ENCODE results near the gene AGAP1.
A peak's percentile ranks its signal among the peaks of the same experiment; 100 is the strongest.
"Not testable (repeated sequence)": the region's sequence is repeated elsewhere in the genome, so short reads cannot be mapped to it uniquely, and the experiment has no call there.

The AGAP1 gene

DNA sequence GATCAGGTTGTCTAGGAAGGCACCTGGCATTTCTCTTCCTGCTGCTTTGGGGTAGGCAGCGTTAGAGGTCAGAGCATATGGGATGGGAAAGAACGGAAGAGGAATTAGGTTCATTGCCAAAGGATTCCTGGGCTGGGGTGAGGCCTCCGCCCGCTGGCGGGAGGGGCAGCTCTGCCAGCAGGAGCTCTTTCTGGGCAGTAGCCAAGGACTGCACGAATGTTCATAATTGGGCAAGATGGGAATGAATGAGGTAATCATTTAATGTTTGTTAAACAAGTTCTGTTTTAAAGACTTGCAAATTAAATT, 253.9 kb downstream of the AGAP1 start:
- DNase-seq: no peak

DNA sequence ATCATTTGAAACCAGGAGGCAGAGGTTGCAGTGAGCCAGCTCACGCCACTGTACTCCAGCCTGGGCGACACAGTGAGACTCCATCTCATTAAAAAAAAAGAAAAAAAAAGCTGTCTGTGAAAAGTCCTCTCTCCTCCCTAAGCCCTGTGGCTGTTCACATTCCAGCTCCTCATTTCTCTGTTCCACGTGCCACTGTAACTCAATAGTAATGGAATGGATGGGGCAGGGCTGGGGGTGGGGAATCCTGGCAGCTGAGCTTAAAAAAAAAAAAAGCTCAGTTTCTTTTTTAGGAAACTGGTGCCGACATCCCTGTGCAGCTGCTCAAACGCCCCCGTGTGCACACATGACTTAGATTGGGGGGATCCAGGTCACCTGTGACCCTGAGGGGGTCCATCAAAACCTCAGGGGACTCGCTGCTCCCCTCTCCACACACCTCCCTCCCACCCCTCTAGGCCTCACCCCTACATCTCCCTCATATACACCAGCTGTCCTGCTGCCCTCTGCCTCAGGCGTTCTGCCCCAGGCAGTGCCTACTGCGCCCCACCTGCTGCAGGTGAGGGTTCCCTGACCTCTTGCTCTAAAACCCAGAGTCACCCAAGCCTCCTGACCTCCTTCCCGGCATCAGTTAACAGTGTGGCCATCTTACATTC, 255.4 kb downstream of the AGAP1 start:
- no peak for DNase-seq

DNA sequence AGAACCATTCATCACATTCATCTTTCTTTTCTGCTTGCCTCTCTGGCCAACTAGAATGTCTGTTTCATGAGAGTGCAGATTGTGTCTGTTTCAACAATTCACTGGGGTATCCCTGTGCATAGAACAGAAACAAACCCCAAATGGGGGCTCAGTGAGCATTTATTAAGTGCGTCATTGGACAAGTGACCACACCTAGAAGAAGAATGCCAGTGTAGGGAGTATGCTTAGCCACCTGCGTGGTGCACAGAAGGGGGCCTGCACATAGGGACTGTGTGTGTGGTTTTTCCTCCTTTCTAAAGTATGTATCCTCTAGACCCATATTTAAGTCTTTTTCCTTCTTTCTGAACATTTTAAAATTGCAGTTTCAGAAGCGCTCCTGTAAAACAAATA, 255.9 kb downstream of the AGAP1 start:
- DNase-seq: no peak

DNA sequence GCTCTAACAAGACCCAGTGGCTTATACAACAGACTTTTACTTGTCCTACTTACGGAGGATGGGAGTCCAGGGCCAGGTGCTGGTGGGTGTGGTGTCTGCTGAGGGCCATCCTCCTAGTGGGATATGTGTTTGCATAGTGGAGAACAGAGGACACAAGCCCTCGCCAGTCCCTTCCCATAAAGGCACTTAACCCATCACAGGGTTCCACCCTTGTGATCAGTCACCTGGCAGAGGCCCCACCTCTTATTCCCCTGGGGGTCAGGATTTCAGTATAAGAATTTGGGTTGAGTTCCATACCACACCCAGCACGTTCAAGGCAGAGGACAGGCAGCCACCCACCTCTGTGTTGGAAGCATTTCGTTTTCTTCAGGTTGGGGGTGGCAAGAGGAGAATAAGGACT, 259.0 kb downstream of the AGAP1 start:
- DNase-seq: no peak

DNA sequence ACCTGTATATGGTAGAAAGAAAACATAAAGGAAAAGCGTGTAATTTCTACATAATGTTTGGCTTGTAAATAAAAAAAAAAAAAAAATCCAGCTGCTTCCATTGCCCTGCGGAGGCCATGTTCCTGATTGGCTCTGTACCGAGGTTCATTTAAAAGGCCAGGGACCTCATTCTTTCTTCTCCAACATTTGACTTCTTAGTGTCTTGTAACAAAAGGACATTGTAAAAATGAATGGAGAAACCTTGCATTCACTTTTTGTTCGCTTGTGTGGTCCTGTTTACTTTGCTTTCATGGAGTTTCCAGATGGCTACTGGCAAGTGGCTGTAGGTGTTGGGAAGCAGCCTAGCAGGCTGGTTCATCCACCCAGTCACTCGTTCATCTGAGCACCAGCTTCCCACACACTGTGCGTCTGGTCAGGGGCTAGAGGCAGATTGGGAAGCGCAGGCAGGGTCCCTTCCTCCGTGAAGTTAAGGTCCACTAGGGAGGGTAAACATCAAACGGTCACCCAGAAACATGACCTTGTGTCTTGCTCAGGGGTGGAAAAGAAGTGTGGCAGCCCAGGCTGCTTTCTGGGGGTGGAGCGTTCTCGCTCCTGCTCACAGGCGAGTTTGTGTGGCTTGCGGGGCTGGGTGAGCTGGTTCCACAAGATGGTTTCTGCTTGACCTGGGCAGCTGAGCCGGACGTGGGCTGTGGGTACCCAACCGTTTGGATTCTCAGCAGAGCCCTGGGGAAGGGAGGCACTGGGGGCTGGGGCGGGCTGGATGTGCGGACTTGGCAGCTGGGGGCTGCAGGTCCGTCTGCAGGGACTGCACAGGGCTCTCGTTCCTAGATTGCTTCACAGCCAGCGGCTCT, 260.7 kb downstream of the AGAP1 start:
- no peak for DNase-seq

DNA sequence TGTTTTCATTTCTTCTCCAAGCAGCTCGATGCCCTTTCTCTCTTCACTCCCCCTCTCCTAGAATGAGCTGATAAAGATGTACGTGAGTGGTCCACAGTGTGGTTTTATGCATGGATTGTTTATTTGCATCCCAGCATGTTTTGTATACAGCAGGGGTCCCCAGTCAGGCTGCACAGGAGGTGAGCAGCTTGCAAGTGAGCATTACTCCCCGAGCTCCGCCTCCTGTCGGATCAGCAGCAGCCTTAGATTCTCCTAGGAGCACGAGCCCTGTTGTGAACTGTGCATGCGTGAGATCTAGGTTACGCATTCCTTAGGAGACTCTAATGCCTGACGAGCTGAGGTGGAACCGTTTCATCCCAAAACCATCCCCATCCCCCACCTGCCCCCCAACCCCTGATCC, 262.6 kb downstream of the AGAP1 start:
- no peak for DNase-seq

DNA sequence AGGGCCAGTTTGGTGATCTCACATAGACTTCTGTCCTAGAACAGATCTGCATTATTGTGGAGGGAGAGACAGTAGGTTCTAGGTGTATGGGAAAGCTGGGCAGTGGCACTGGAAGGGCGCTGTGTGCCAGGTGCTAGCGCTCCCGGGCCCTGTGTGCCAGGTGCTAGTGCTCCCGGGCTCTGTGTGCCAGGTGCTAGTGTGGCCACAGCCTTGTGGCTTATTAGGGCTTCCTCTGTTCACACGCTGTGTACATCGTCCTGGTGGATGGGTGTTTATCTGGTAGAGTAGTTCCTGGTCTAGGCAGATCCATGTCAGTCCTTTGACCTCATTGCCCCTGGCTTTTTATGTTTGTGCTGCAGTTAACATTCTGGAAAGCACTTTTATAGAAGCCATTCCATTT, 263.4 kb downstream of the AGAP1 start:
- no peak for DNase-seq

DNA sequence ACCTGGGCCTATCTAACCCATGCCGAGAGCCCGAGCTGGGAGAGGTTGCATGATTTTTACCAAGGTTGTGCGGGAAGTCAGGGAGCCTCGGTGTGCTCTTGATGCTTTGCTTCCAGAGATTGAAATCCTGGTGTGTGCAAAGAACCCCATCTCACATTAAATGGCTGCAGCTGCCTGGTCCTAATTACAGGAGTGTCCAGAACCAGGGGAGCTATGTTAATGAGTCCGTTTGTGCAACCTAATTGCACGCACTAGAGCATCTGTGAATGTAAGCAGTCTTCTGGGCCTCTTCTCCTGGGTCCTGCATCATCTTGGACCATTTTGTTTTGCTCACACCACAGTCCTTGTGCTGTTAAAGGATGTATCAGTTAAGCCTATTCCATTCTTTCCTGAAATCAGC, 263.8 kb downstream of the AGAP1 start:
- no peak for DNase-seq

DNA sequence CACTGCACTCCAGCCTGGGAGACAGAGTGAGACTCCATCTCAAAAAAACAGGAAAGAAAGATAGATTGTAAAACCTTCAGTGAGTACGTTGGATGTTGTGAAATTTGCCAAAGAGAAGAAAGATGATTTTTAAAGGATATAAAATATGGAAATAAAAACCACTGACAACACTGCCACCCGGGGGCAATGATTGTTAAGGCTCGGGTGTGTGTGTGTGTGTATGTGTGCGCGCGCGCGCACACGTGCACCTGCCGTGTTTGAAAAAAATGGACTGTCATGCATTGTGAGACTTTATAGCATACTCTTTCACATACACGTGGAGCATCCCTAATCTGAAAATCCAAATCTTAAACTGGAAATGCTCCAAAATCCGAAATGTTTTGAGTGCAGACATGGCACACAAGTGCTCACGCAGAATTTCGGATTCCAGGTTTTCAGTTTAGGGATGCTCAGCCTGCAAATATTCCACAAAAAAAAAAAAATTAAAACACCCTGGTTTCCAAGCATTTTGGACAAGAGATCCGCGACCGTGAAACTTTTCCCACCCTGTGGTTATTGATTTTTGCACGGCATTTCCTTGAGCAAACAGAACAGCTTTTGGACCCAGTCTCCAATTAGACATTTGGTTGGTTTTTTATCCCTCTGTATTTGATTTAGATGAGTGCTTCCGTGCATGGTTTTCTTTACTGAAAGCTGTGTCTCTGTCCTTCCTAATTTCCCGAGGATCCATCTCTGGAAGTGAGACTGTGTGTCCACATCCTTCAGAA, 269.2 kb downstream of the AGAP1 start:
- no peak for DNase-seq

DNA sequence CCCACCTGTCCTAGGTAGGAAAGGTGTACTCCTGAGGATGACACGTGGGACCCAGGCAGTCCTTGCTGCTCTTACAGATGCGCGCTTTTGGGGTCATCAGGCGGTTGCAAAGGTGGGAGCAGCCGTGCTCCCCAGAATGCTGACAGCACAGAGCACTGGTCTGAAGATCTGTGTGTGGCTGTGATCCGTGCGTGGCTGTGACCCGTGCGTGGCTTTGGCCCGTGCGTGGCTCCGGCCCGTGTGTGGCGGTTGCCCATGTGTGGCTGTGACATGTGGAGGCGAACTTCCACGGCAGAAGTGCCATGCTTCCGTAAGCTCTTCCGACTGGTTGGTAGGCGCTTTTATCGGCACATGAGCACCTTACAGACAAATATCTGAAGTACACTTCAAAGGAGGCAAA, 270.0 kb downstream of the AGAP1 start:
- no peak for DNase-seq

DNA sequence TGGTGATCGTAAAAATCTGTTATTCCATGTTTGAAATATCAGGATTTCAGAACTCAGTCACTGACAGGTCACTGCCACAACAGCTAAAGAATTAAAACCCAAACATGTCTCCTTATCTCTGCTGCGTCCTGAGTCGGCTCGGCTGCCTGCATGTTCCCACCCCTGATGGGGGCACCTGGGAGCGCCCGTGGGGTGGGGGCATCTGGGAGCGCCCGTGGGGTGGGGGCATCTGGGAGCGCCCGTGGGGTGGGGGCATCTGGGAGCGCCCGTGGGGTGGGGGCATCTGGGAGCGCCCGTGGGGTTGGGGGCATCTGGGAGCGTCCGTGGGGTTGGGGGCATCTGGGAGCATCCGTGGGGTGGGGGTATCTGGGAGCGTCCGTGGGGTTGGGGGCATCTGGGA, 270.6 kb downstream of the AGAP1 start:
- DNase-seq: not testable (repeated sequence)

DNA sequence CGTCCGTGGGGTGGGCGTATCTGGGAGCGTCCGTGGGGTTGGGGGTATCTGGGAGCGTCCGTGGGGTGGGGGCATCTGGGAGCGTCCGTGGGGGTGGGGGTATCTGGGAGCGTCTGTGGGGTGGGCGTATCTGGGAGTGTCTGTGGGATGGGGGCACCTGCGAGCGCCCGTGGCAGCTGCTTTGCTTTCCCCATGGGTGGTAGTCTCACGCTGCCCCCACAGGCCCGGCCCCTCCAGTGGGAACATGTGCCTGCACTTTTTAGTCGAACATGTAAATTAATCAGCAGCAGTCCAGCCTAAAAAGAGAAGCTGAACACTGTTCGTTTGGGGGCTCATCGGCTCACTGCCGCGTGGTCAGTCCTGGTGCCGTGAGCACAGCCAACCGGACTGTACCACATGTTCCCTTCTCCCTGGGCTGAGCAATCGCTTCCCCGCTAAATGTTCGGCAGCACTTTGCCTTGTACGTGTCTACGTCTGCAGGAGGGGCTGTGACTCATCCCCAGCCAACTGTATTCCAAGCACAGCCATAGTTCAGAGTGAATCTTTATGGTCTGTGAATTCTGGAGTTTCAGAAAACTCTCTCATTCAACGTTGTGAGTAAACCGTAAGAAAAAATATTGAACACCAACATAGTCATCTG, 271.5 kb downstream of the AGAP1 start:
- DNase-seq: no peak

DNA sequence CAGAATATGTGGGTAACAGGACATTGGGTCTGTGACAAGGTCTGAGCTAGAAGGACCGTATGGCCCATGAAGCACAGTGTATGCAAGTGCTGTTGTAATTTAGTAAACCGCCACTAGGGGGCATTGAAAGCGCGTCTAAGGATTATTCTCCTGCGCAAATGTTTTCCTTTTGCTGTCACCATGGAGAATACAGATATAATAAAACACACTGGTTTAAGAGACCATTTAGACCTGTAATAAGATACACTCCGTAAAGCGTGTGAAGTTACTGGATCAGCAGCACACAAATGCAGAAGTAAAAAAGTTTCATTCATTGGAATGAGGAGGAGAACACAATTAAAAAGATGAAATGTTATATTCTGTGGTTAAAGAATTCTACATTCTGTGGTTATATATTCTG, 272.4 kb downstream of the AGAP1 start:
- peak; percentile 7 for DNase-seq

DNA sequence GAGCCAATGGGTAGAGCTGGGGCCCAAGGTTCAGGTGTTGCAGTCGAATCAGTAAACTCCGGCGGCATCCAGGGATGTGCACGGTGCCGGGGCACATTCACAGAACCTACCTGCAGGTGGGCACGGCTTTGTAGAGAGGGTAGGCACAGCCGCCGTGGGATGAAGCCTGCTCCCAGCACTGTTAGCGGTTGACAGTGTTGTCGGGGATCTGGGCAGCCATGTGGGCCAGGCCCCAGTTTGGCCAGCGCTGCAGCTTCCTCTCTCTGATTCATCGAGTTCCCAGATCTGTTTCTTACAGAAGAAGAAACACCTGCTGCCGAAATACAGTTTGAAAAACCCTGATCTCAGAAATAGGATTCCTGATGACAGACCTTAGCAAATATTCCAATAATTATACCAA, 274.8 kb downstream of the AGAP1 start:
- no peak for DNase-seq

DNA sequence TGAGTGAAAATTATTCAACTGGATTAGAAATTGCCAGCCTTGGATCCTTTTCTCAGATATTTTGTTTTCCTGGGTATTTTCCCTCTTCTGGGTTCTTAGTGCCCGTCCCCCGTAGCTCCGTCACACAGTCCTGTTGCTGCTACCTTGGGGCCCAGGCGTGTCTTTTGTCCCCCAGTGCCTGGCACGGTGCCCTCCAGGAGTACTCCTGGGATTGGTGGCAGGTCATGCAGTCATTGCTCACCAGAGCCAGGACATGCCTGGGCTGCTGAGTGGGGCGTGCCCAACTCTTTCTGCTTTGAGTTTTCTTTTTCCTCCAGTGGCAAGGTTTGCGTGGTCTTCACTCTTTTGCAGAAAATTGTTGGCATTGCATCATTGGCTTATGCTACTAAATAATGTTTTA, 275.2 kb downstream of the AGAP1 start:
- no peak for DNase-seq

DNA sequence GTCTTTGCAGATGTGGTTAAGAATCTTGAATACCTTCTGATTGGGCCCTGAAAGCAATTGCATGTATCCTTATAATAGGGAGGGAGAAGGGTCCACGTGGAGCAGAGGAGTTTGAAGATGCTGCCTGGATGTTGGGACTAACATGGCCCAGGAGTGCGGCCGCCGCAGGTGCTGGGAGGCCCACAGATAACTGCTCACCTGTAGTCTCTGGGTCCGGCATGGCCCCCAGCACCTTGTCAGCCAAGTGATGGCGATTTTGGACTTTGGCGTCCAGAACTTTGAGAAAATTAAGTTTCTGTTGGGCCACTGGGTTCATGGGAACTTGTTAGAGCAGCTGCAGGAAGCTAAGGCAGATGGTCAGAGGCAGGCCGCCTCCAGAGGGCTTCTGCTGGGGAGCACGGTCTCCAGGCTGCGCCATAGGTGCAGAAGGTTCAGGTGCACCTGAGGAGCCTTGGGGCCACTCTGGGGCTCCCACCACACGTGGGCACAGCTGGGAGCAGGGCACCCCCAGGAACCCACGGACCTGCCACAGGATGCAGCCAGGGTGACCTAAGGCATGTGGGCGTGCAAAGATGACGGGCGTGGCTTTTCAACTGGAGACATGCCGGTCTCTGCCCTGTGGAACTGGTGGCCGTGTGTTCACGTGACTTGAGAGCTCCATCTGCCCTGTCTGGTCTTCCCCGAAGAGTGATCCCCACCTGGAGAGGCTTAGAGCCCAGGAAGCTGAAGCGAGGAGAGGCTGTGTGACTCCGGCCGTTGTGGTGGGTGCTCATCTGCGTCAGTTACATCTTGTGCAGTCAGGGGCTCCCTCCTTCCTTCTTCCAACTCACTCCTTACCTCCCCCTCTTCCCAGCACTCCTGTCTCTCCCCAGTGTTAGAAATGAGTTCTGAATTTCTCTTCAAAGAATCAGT, 277.3 kb downstream of the AGAP1 start:
- no peak for DNase-seq

DNA sequence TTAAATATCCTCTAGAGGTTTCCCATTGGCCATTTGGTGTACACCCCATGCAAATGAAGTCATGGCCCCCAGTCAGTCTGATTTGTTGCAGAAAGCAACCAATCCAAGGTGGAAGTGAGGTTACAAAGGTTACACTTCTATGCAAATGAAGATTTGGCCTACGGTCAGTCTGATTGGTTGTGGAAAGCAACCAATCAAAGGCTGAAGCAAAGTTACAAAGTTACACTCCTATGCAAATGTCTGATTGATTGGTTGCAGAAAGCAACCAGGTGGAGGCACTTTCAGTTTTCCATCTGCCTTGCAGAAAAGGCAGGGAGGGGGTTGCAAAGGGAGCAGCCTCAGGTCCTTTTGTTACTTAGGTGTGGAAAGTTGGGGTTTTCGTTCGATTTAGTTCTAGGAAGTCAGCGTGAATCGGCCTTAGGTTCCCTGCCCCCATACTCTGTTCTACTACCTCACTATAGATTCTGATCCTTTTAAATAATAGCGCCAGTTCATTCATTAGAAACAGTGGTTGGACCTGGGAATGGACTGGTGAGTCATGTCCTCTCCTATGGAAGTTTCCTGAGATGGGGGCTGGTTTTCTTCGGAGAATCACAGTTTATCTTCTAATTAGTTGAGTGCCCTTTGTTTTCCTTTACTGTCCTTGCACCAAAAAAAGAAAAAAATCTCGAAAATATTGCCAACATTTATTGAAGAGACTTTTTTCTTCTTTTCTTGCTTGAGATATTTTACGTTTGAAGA, 279.5 kb downstream of the AGAP1 start:
- no peak for DNase-seq

DNA sequence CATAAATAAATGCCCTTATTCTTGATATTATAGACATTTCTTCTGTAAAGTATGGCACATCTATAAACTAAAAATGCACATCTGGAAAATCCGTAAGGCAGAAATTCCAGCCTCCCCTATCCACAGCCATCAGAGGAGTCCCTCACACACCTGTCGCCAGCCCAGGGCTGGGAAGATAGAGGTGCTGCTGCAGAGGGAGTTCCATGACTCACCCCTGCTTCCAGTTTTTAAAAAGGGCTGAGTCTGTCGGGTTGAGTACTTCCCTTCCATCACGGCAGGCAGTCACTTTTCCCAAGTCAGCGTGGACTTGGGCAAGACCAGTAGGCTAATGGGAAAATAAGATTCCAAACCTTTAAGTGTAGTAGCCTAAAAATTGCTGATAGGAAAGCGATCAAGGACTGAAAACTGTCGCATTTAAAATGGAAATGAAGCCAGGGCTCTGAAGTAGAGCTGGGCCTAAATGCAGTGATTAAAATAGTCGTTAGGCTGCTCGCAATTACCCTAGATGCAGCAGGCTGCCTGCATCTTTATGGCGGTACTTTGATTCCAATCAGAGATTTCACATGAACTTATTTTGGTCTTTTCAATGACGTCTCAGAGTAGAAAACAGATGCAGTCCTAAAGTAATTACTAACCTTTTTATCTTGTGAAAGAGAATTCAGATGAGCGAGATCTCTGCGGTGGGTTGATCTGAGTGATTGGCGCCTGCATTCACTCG, 280.5 kb downstream of the AGAP1 start:
- DNase-seq: no peak

DNA sequence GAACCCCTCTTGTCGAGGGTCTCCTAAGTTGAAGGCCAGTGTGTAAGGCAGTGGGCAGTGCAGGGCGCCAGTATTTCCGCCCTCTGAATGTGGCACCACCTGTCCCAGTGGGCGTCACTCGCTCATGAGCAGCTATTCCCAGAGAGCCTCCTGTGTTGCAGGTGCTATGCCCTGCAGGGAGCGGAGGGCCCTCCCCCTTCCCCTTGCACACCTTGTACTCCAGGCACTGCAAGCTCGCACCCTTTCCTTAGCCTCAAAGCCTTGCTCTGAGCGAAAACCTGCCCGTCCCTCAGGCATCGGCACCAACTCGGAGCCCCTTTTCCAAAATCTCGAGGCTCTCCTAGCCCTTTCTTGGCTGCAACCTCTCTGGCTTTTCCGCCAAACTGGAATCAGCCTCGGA, 282.7 kb downstream of the AGAP1 start:
- DNase-seq: no peak

DNA sequence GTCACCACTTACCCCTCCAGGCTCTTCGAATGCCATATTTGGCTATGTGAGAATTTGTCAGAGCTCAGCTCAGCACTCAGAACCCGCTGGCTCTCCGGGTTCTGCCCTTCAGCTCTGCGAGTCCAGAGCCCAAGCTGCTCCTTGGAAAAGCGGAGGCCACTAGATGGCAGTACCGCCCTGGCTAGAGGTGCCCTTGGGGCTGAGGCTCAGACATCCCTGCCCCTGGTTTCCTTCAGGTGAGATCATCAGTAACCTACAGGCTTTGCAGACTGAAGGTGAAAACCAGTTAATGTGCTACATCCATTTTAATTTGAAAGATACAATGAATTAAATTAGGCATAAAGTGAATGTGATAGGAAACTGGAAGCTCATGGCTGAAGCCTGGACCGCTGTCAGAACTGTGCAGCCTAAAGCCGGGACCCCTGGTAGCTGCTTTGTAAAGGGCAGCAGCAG, 285.6 kb downstream of the AGAP1 start:
- DNase-seq: peak; percentile 13

DNA sequence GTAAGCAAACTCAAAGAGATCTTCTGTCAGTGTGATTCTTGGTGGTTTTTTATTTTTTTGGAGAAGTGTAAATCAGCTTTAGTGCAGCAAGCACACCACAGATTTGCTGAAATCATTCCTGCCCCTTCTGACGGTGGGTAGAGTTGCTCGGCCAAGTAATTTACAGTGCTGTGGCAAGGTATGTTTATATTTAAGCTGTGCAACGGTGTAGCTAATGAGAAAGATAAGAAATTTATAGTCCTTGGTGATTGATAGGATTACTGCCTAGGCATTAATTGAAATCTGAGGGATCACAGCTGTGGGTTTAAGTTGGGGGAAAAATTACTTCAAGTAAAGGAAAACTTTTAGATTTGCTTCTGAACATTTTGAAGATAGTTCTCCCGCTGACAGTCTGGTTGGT, 286.6 kb downstream of the AGAP1 start:
- DNase-seq: no peak

All from activated effector memory CD4-positive, alpha-beta T cell treated with Interleukin-2 at 50 U/mL for 16 hours (primary cell).